ENCODE data around the gene CTIF. TPM values are rescaled to one million over a fixed set of nuclear protein-coding genes. Genes with fewer than 3 reads are reported as not detected.

The CTIF gene
- total and polyA plus RNA-seq, 2 experiments from 2014 or later, result 22.1 to 27.9 TPM

GRCh38 chr18:48902856-48903601 lies 364.2 kb downstream of the CTIF start:
- no peaks in the 10 kb centered on the region for H3K9me2 ChIP-seq (replicated peaks; ENCODE audit: insufficient read depth)
- no peaks in the 10 kb centered on the region for H4K20me1 ChIP-seq (ENCODE audit: insufficient read depth, poor library complexity, severe bottlenecking)
- H3K4me2 ChIP-seq, result no peak overlapping the region
- no peaks in the 10 kb centered on the region for H3K27me3 ChIP-seq
- WGBS (ENCODE audit: low lambda C conversion rate, missing lambda C conversion rate), result 99% methylated on average over 8 of the region's 8 CpGs
- H2AFZ ChIP-seq, result no peak overlapping the region
- peaks cover 12% of the 10 kb centered on the region for H3K4me1 ChIP-seq (ENCODE audit: insufficient read depth)
- no peak overlapping the region for H3K4me3 ChIP-seq
- DNase-seq (ENCODE audit: low spot score), result no peak
- no peaks in the 10 kb centered on the region for H3K9me3 ChIP-seq (ENCODE audit: low read depth)
- no peaks in the 10 kb centered on the region for H3K36me3 ChIP-seq (replicated peaks; ENCODE audit: insufficient read depth, low read depth)
- H3K79me2 ChIP-seq, result no peaks in the 10 kb centered on the region
- peak overlapping the region; percentile 92 for H3K27ac ChIP-seq
- no peak for TF ChIP-seq EZH2phosphoT487 (IDR thresholded peaks at IDR 0.05; ENCODE audit: low read depth, severe bottlenecking, unreplicated experiment)
- TF ChIP-seq EZH2 (IDR thresholded peaks at IDR 0.05; ENCODE audit: borderline replicate concordance), result no peak
- TF ChIP-seq, protein P1, sequence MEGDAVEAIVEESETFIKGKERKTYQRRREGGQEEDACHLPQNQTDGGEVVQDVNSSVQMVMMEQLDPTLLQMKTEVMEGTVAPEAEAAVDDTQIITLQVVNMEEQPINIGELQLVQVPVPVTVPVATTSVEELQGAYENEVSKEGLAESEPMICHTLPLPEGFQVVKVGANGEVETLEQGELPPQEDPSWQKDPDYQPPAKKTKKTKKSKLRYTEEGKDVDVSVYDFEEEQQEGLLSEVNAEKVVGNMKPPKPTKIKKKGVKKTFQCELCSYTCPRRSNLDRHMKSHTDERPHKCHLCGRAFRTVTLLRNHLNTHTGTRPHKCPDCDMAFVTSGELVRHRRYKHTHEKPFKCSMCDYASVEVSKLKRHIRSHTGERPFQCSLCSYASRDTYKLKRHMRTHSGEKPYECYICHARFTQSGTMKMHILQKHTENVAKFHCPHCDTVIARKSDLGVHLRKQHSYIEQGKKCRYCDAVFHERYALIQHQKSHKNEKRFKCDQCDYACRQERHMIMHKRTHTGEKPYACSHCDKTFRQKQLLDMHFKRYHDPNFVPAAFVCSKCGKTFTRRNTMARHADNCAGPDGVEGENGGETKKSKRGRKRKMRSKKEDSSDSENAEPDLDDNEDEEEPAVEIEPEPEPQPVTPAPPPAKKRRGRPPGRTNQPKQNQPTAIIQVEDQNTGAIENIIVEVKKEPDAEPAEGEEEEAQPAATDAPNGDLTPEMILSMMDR (IDR thresholded peaks at IDR 0.05; ENCODE audit: poor library complexity), result no peak

GRCh38 chr18:48904091-48904490 lies 365.3 kb downstream of the CTIF start:
- H4K20me1 ChIP-seq (ENCODE audit: insufficient read depth, poor library complexity, severe bottlenecking), result no peaks in the 10 kb centered on the region
- WGBS (ENCODE audit: low lambda C conversion rate, missing lambda C conversion rate), result 87% methylated on average over 2 of the region's 2 CpGs
- H3K9me3 ChIP-seq (ENCODE audit: low read depth), result no peaks in the 10 kb centered on the region
- no peaks in the 10 kb centered on the region for H3K36me3 ChIP-seq (replicated peaks; ENCODE audit: insufficient read depth, low read depth)
- no peaks in the 10 kb centered on the region for H3K27me3 ChIP-seq
- peaks cover 12% of the 10 kb centered on the region for H3K4me1 ChIP-seq (ENCODE audit: insufficient read depth)
- no peak for DNase-seq (ENCODE audit: low spot score)
- no peak overlapping the region for H3K4me3 ChIP-seq
- no peak overlapping the region for H3K4me2 ChIP-seq
- no peak overlapping the region for H3K27ac ChIP-seq
- H3K9me2 ChIP-seq (replicated peaks; ENCODE audit: insufficient read depth), result no peaks in the 10 kb centered on the region
- H2AFZ ChIP-seq, result no peak overlapping the region
- H3K79me2 ChIP-seq, result no peaks in the 10 kb centered on the region
- TF ChIP-seq EZH2 (IDR thresholded peaks at IDR 0.05; ENCODE audit: borderline replicate concordance), result no peak
- TF ChIP-seq EZH2phosphoT487 (IDR thresholded peaks at IDR 0.05; ENCODE audit: low read depth, severe bottlenecking, unreplicated experiment), result no peak
- TF ChIP-seq, protein P1 (IDR thresholded peaks at IDR 0.05; ENCODE audit: poor library complexity), result no peak

- WGBS (ENCODE audit: low lambda C conversion rate, missing lambda C conversion rate), result 100% methylated on average over 2 of the region's 3 CpGs
- H3K4me3 ChIP-seq, result no peak overlapping the region
These were observed 366.1 kb downstream of the CTIF start for GRCh38 chr18:48904847-48905394.

More at GRCh38 chr18:48904847-48905394, 366.1 kb downstream of the CTIF start:
- no peaks in the 10 kb centered on the region for H3K9me2 ChIP-seq (replicated peaks; ENCODE audit: insufficient read depth)
- H4K20me1 ChIP-seq (ENCODE audit: insufficient read depth, poor library complexity, severe bottlenecking), result no peaks in the 10 kb centered on the region
- no peaks in the 10 kb centered on the region for H3K9me3 ChIP-seq (ENCODE audit: low read depth)
- H3K36me3 ChIP-seq (replicated peaks; ENCODE audit: insufficient read depth, low read depth), result no peaks in the 10 kb centered on the region
- no peak overlapping the region for H2AFZ ChIP-seq
- no peaks in the 10 kb centered on the region for H3K27me3 ChIP-seq
- no peak for DNase-seq (ENCODE audit: low spot score)
- H3K79me2 ChIP-seq, result no peaks in the 10 kb centered on the region
- TF ChIP-seq EZH2 (IDR thresholded peaks at IDR 0.05; ENCODE audit: borderline replicate concordance), result no peak
- TF ChIP-seq, protein P1 (IDR thresholded peaks at IDR 0.05; ENCODE audit: poor library complexity), result no peak
- TF ChIP-seq EZH2phosphoT487 (IDR thresholded peaks at IDR 0.05; ENCODE audit: low read depth, severe bottlenecking, unreplicated experiment), result no peak
- H3K27ac ChIP-seq, result no peak overlapping the region
- no peak overlapping the region for H3K4me2 ChIP-seq
- H3K4me1 ChIP-seq (ENCODE audit: insufficient read depth), result peaks cover 12% of the 10 kb centered on the region

Measured in hepatocyte (in vitro differentiated cells).